Liver (tissue), 9 donors: ENCODE measurements around the gene THBD. TPM values are rescaled to one million over a fixed set of nuclear protein-coding genes. Genes with fewer than 3 reads are reported as not detected.

ENCODE experiments used
- DNase-seq: peaks from one replicate; pipeline ENCODE4 v3.0.0-alpha.2; 2017; ENCODE audit warnings: low spot score
- H3K27ac ChIP-seq, 2 donors: one replicate each; pipeline ENCODE4 v1.7.0; 2013; ENCODE audit warnings: inconsistent platforms in 2 of 2, low read length in 2 of 2, control low read depth in 1 of 2, low read depth in 1 of 2, mild to moderate bottlenecking in 1 of 2
- H3K27me3 ChIP-seq, 4 donors: one replicate each; pipeline versions ENCODE4 v1.6.1 to v1.7.0; 2013; ENCODE audit warnings: low read length in 3 of 4, inconsistent platforms in 1 of 4, mild to moderate bottlenecking in 1 of 4, moderate library complexity in 1 of 4; ENCODE audit not compliant: control insufficient read depth in 4 of 4, insufficient read depth in 4 of 4
- H3K36me3 ChIP-seq, 4 donors: one replicate each; pipeline versions ENCODE4 v1.6.1 to v1.7.0; 2013; ENCODE audit warnings: low read length in 3 of 4, mild to moderate bottlenecking in 3 of 4, low read depth in 1 of 4, moderate library complexity in 1 of 4; ENCODE audit not compliant: control insufficient read depth in 4 of 4, insufficient read depth in 3 of 4
- H3K4me1 ChIP-seq, 4 donors: one replicate each; pipeline versions ENCODE4 v1.6.1 to v1.7.0; 2013; ENCODE audit warnings: low read length in 3 of 4, mild to moderate bottlenecking in 3 of 4, moderate library complexity in 1 of 4; ENCODE audit not compliant: control insufficient read depth in 4 of 4, insufficient read depth in 4 of 4
- H3K4me3 ChIP-seq, 3 donors: one replicate each; pipeline versions ENCODE4 v1.6.1 to v1.7.0; 2013; ENCODE audit warnings: low read length in 3 of 3, control low read depth in 1 of 3, low read depth in 1 of 3, mild to moderate bottlenecking in 1 of 3
- H3K9ac ChIP-seq, 2 donors: one replicate each; pipeline ENCODE4 v1.7.0; 2013; ENCODE audit warnings: low read length in 2 of 2, mild to moderate bottlenecking in 2 of 2, moderate library complexity in 2 of 2, control low read depth in 1 of 2, low read depth in 1 of 2
- H3K9me3 ChIP-seq, 4 donors: one replicate each; pipeline versions ENCODE4 v1.6.1 to v1.7.0; 2013; ENCODE audit warnings: low read length in 3 of 4; ENCODE audit not compliant: control insufficient read depth in 4 of 4
- CTCF ChIP-seq: fragments of 150-350 bp; IDR thresholded peaks from 2 replicates; pipeline ENCODE4 v1.5.1; 2017; ENCODE audit warnings: improper control_type of control experiment, low read depth, low read length; ENCODE audit not compliant: missing input control
- EGR1 ChIP-seq, 2 donors: IDR thresholded peaks; 2 replicates each; pipeline ENCODE4 v1.6.1; 2016 to 2018; ENCODE audit warnings: antibody characterized with exemption in 2 of 2, low read depth in 2 of 2
- FOXA1 ChIP-seq: IDR thresholded peaks from 2 replicates; pipeline ENCODE4 v1.6.1; 2016; ENCODE audit warnings: antibody characterized with exemption
- FOXA2 ChIP-seq: IDR thresholded peaks from 2 replicates; pipeline ENCODE4 v1.6.1; 2016; ENCODE audit warnings: antibody characterized with exemption
- GABPA ChIP-seq, 2 donors: IDR thresholded peaks in 1 of 2; conservative IDR thresholded peaks in 1 of 2; 2 replicates each; pipeline ENCODE4 v1.6.1; 2016; ENCODE audit warnings: antibody characterized with exemption in 2 of 2, mild to moderate bottlenecking in 1 of 2, moderate library complexity in 1 of 2
- HNF4G ChIP-seq: IDR thresholded peaks from 2 replicates; pipeline ENCODE4 v1.6.1; 2016; ENCODE audit warnings: antibody characterized with exemption
- JUND ChIP-seq, 2 donors: IDR thresholded peaks; 2 replicates each; pipeline ENCODE4 v1.6.1; 2016; ENCODE audit warnings: antibody characterized with exemption in 2 of 2
- MAX ChIP-seq: IDR thresholded peaks from 2 replicates; pipeline ENCODE4 v1.6.1; 2016; ENCODE audit warnings: antibody characterized with exemption
- NR2F2 ChIP-seq: IDR thresholded peaks from 2 replicates; pipeline ENCODE4 v1.6.1; 2016; ENCODE audit warnings: antibody characterized with exemption
- RAD21 ChIP-seq, 2 donors: IDR thresholded peaks; 2 replicates each; pipeline ENCODE4 v1.6.1; 2016; ENCODE audit warnings: antibody characterized with exemption in 2 of 2, mild to moderate bottlenecking in 2 of 2
- REST ChIP-seq: IDR thresholded peaks from 2 replicates; pipeline ENCODE4 v1.6.1; 2016; ENCODE audit warnings: antibody characterized with exemption, mild to moderate bottlenecking
- RXRA ChIP-seq, 2 donors: IDR thresholded peaks; 2 replicates each; pipeline ENCODE4 v1.6.1; 2017 to 2018; ENCODE audit warnings: antibody characterized with exemption in 2 of 2, mild to moderate bottlenecking in 1 of 2
- SP1 ChIP-seq: IDR thresholded peaks from 2 replicates; pipeline ENCODE4 v1.6.1; 2018; ENCODE audit warnings: antibody characterized with exemption, mild to moderate bottlenecking
- TAF1 ChIP-seq: conservative IDR thresholded peaks from 2 replicates; pipeline ENCODE4 v1.6.1; 2016; ENCODE audit warnings: antibody characterized with exemption, mild to moderate bottlenecking
- YY1 ChIP-seq: IDR thresholded peaks from 2 replicates; pipeline ENCODE4 v1.6.1; 2016; ENCODE audit warnings: antibody characterized with exemption, mild to moderate bottlenecking
- WGBS: extraction: QIAGEN DNeasy Blood & Tissue Kit; methylation state at CpG from one replicate; pipeline ENCODE4 v1.1.7; 2013; 5-methylcytosine and 5-hydroxymethylcytosine counted together
- polyA plus RNA-seq, 2 donors: library from polyadenylated mRNA; stranded (reverse) in 1 of 2; unstranded in 1 of 2; fragments of 200-250 nt in 1 of 2; fragments of >200 nt in 1 of 2; fragmentation: Nextera tagmentation in 1 of 2; extraction: Ambion mirVana in 1 of 2; gene quantifications; one replicate each; pipeline versions ENCODE4 v1.2.1 to v1.2.3, GENCODE V29; 2013 to 2015
- total RNA-seq, 2 donors: library from RNA; depleted of rRNA; stranded (reverse); fragments of >200 nt; gene quantifications; one replicate each; pipeline ENCODE4 v1.2.3, GENCODE V29; 2014
- donor health status: healthy.
- donor health status: healthy.
- donor health status: healthy.
- donor health status: healthy.
- donor health status: healthy.

The THBD gene
- total and polyA plus RNA-seq, 4 donors: 1.4 to 6.6 (median 3.1) TPM

GRCh38 chr20:23031346-23031745 lies 18.1 kb downstream of the THBD start:
- DNase-seq: no peak
- TF ChIP-seq YY1 (no peak), CTCF (no peak), REST (no peak), RAD21 (IDR thresholded peaks at IDR 0.05) (no peak)
- no peak overlapping the region for H3K27ac ChIP-seq
- H3K9ac ChIP-seq: no peak overlapping the region
- H3K9me3 ChIP-seq: no peaks in the 10 kb centered on the region
- H3K4me1 ChIP-seq: no peaks in the 10 kb centered on the region
- H3K36me3 ChIP-seq: no peaks in the 10 kb centered on the region
- peaks cover 0 to 3% (median 0%) of the 10 kb centered on the region in 4 donors for H3K27me3 ChIP-seq
- 80% methylated on average over 6 of the region's 6 CpGs for WGBS
- no peak overlapping the region for H3K4me3 ChIP-seq

- Histone ChIP-seq H3K27me3 (peaks cover 0 to 2% (median 0%) of the 10 kb centered on the region in 4 donors), H3K9ac (no peak overlapping the region), H3K4me1 (no peaks in the 10 kb centered on the region), H3K36me3 (no peaks in the 10 kb centered on the region), H3K4me3 (no peak overlapping the region), H3K27ac (no peak overlapping the region), H3K9me3 (no peaks in the 10 kb centered on the region)
- TF ChIP-seq FOXA1: no peak
- no peak for TF ChIP-seq GABPA (IDR thresholded peaks at IDR 0.05 in 1 of 2, conservative IDR thresholded peaks at IDR 0.05 in 1 of 2)
- no peak for TF ChIP-seq REST
- TF ChIP-seq SP1: no peak
- no peak for TF ChIP-seq JUND (IDR thresholded peaks at IDR 0.05)
- TF ChIP-seq NR2F2: no peak
- TF ChIP-seq TAF1: no peak
- TF ChIP-seq RXRA (IDR thresholded peaks at IDR 0.05): no peak
- TF ChIP-seq HNF4G: no peak
- no peak for TF ChIP-seq FOXA2
- no peak for TF ChIP-seq CTCF
- TF ChIP-seq MAX: no peak
- no peak for TF ChIP-seq EGR1 (IDR thresholded peaks at IDR 0.05; ENCODE audit: low read depth in 2 of 2)
- no peak for DNase-seq
- 58% methylated on average over 4 of the region's 4 CpGs for WGBS
Observed at GRCh38 chr20:23029324-23029723, 20.1 kb downstream of the THBD start.
